CD4-positive, CD25-positive, alpha-beta regulatory T cell (primary cell): Measurements from ENCODE around the gene MAN2A1. TPM values are rescaled to one million over a fixed set of nuclear protein-coding genes. Genes with fewer than 3 reads are reported as not detected.
A peak's percentile ranks its signal among the peaks of the same experiment; 100 is the strongest.

Source experiments
- ATAC-seq, 2 donors: fragments of 150-1000 bp; cut with Tn5 transposase; one replicate each; pipeline ENCODE4 v1.10.0; 2021; ENCODE audit warnings: low read depth in 2 of 2, moderate number of reproducible peaks in 2 of 2, moderate library complexity in 1 of 2
- DNase-seq, 3 donors: peaks; one replicate each; pipeline versions ENCODE4 v3.0.0 to v3.0.0-alpha.2; 2012 to 2022; ENCODE audit warnings: mixed read lengths in 1 of 3
- H3K27ac ChIP-seq: one replicate; pipeline ENCODE4 v1.7.0; 2013; ENCODE audit warnings: mild to moderate bottlenecking, low read length; ENCODE audit not compliant: insufficient read depth, poor library complexity, severe bottlenecking
- H3K27me3 ChIP-seq: one replicate; pipeline ENCODE4 v1.7.0; 2013; ENCODE audit warnings: low read length; ENCODE audit not compliant: control insufficient read depth, insufficient read depth
- H3K36me3 ChIP-seq: one replicate; pipeline ENCODE4 v1.7.0; 2013; ENCODE audit warnings: mild to moderate bottlenecking, low read length, moderate library complexity; ENCODE audit not compliant: control insufficient read depth, insufficient read depth
- H3K4me1 ChIP-seq: 2 replicates; pipeline ENCODE4 v1.7.0; 2013; ENCODE audit warnings: mild to moderate bottlenecking, low read length; ENCODE audit not compliant: insufficient read depth, control insufficient read depth, poor library complexity, severe bottlenecking
- H3K4me3 ChIP-seq: one replicate; pipeline ENCODE4 v1.7.0; 2013; ENCODE audit warnings: low read depth, mild to moderate bottlenecking, low read length, moderate library complexity
- H3K9me3 ChIP-seq, 2 experiments: 1 replicate in 1 of 2; 2 replicates in 1 of 2; pipeline ENCODE4 v1.7.0; 2013; ENCODE audit warnings: low read length in 2 of 2, mild to moderate bottlenecking in 1 of 2, moderate library complexity in 1 of 2; ENCODE audit not compliant: control insufficient read depth in 2 of 2
- H3K27ac Mint-ChIP-seq, 3 donors: one replicate each; pipeline ENCODE4 v1.8.0; 2020 to 2022; ENCODE audit warnings: mild to moderate bottlenecking in 3 of 3, mixed read lengths in 3 of 3, moderate library complexity in 2 of 3
- H3K27me3 Mint-ChIP-seq: one replicate; pipeline ENCODE4 v1.8.0; 2022; ENCODE audit warnings: mild to moderate bottlenecking, mixed read lengths
- H3K36me3 Mint-ChIP-seq: one replicate; pipeline ENCODE4 v1.8.0; 2020; ENCODE audit warnings: mixed read lengths
- H3K4me1 Mint-ChIP-seq, 4 donors: one replicate each; pipeline ENCODE4 v1.8.0; 2020 to 2022; ENCODE audit warnings: mixed read lengths in 4 of 4, mild to moderate bottlenecking in 1 of 4
- H3K4me3 Mint-ChIP-seq, 4 donors: one replicate each; pipeline ENCODE4 v1.8.0; 2020 to 2022; ENCODE audit warnings: mild to moderate bottlenecking in 4 of 4, mixed read lengths in 4 of 4, moderate library complexity in 3 of 4
- H3K9me3 Mint-ChIP-seq, 7 donors: one replicate each; pipeline ENCODE4 v1.8.0; 2020 to 2022; ENCODE audit warnings: mixed read lengths in 7 of 7, mild to moderate bottlenecking in 3 of 7, moderate library complexity in 2 of 7
- polyA plus RNA-seq, 4 donors: library from polyadenylated mRNA; unstranded; fragments of 300-500 nt; fragmentation: Illumina TruSeq; gene quantifications; one replicate each; pipeline ENCODE4 v1.2.3, GENCODE V29; 2021
- total RNA-seq: library from RNA; stranded (reverse); gene quantifications from one replicate; pipeline ENCODE4 v1.2.3, GENCODE V29; 2022

Gene MAN2A1
- total and polyA plus RNA-seq, 5 donors from 2014 or later: 20.7 to 71.5 (median 21.3) TPM

- no peak overlapping the region for H3K4me3 ChIP-seq
- no peaks in the 10 kb centered on the region for H3K36me3 Mint-ChIP-seq
- no peak overlapping the region for H3K27ac Mint-ChIP-seq
- peaks cover 6% of the 10 kb centered on the region for H3K4me1 ChIP-seq
- no peaks in the 10 kb centered on the region for H3K36me3 ChIP-seq
- no peak overlapping the region for H3K27ac ChIP-seq
- DNase-seq (no peak), ATAC-seq (no peak)
- H3K4me3 Mint-ChIP-seq: no peak overlapping the region
- peaks cover 0 to 2% (median 0%) of the 10 kb centered on the region in 7 donors for H3K9me3 Mint-ChIP-seq
- no peaks in the 10 kb centered on the region for H3K9me3 ChIP-seq
- H3K27me3 ChIP-seq: peaks cover under 1% of the 10 kb centered on the region
- H3K4me1 Mint-ChIP-seq: peaks cover 0 to 10% (median 6%) of the 10 kb centered on the region in 4 donors
- peaks cover 12% of the 10 kb centered on the region for H3K27me3 Mint-ChIP-seq
Measured at GRCh38 chr5:109653042-109653441, 36.7 kb upstream of the MAN2A1 start.

DNA sequence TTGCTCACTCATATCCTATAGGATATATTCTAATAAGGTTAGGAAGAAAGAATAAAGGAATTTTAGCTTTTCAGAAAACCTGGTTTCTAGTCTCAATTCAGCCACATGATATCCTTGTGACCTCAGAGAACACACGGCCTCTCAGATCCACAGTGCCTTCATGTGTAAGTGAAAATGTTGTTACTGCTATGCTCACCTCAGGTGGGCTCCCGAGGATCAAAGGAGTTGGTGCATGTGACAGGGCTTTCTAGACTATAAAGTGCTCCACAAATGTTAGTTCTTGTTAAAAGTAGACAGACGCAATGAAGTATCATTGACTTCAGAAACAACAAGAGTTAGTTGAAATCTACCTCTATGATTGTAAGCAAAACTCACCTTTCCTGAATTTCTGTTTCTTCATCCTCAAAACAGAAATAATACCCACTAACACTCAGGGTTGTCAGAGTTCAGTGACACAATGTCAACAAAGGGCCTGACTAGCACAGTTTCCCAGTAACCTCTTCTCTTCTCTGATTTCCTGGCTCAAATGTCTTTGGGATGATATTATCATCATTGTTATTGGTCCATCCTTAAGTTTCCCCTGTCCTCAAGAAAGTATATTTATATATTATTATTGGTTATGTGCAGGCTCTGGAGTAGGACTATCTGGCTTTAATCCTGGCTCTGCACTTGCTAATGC is 36.0 kb upstream of the MAN2A1 start:
- Histone ChIP-seq H3K4me3 (no peak overlapping the region), H3K9me3 (no peaks in the 10 kb centered on the region), H3K4me1 (peaks cover 6% of the 10 kb centered on the region), H3K27me3 (peaks cover 4% of the 10 kb centered on the region), H3K36me3 (no peaks in the 10 kb centered on the region), H3K27ac (no peak overlapping the region)
- Mint-ChIP-seq H3K9me3 (peaks cover 0 to 2% (median 0%) of the 10 kb centered on the region in 7 donors), H3K36me3 (no peaks in the 10 kb centered on the region), H3K4me3 (no peak overlapping the region), H3K27ac (no peak overlapping the region), H3K4me1 (peaks cover 0 to 10% (median 6%) of the 10 kb centered on the region in 4 donors), H3K27me3 (peaks cover 12% of the 10 kb centered on the region)
- ATAC-seq (no peak), DNase-seq (no peak)

- Mint-ChIP-seq H3K4me3 (no peak overlapping the region), H3K27ac (no peak overlapping the region), H3K27me3 (peaks cover 16% of the 10 kb centered on the region), H3K9me3 (peaks cover 0 to 2% (median 0%) of the 10 kb centered on the region in 7 donors), H3K36me3 (no peaks in the 10 kb centered on the region), H3K4me1 (peaks cover 0 to 10% (median 6%) of the 10 kb centered on the region in 4 donors)
- Histone ChIP-seq H3K4me1 (peaks cover 6% of the 10 kb centered on the region), H3K27me3 (peaks cover 4% of the 10 kb centered on the region), H3K9me3 (no peaks in the 10 kb centered on the region), H3K27ac (no peak overlapping the region), H3K4me3 (no peak overlapping the region), H3K36me3 (no peaks in the 10 kb centered on the region)
- DNase-seq (no peak), ATAC-seq (no peak)
Measured at GRCh38 chr5:109654455-109654854, 35.3 kb upstream of the MAN2A1 start.

DNA sequence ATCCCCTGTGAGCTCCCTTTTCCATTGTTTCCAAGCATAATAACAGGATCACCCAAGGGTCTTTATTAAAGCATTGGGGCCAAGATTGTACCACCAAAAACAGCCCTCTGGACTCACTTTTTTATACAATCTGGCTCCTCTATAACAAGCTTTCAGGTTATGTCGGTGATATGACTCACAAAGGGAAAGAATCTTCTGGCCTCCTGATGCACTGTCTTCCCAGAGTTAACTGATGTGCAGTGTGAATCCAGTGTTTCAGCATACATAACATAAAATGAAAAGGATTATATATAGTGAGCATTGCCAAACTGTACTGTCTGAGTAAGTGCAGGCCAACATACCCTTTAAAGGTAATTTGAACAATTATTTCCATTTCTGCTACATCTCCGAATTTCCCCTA is 33.9 kb upstream of the MAN2A1 start:
- peaks cover 0 to 6% (median 0%) of the 10 kb centered on the region in 7 donors for H3K9me3 Mint-ChIP-seq

DNA sequence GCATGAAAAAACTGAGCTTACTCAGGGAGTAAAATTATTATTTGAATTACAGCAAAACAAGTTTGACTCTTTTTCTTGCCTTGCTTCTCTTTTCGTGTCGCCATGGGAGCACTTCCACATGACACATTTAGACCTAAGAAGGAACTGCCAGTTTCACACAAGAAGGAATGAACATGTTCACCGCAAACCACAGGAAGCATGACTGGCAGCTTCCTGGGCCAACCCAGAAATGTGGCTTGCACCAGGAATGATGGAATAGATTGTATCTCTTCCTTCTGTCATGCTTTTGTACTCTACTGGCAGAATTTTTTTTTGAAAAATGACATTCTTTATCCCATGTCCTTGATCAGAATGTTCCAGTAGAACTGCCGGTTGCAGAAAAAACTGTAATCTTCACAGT is 32.9 kb upstream of the MAN2A1 start:
- no peaks in the 10 kb centered on the region for H3K36me3 ChIP-seq
- Mint-ChIP-seq H3K9me3 (peaks cover 0 to 6% (median 0%) of the 10 kb centered on the region in 7 donors), H3K4me1 (peaks cover 0 to 10% (median 6%) of the 10 kb centered on the region in 4 donors), H3K27me3 (peaks cover 21% of the 10 kb centered on the region), H3K27ac (peak overlapping the region in 1 of 3 donors; percentile 18), H3K4me3 (no peak overlapping the region), H3K36me3 (no peaks in the 10 kb centered on the region)
- DNase-seq: peak; percentile 1 to 56 (median 6)
- H3K4me1 ChIP-seq: peaks cover 6% of the 10 kb centered on the region
- ATAC-seq: peak in 1 of 2 donors; percentile 25
- H3K27ac ChIP-seq: no peak overlapping the region
- H3K27me3 ChIP-seq: peaks cover 6% of the 10 kb centered on the region
- no peak overlapping the region for H3K4me3 ChIP-seq
- H3K9me3 ChIP-seq: no peaks in the 10 kb centered on the region

More for the DNA sequence above, 33.9 kb upstream of the MAN2A1 start:
- ATAC-seq: no peak
- no peaks in the 10 kb centered on the region for H3K36me3 Mint-ChIP-seq
- Histone ChIP-seq H3K4me3 (no peak overlapping the region), H3K27me3 (peaks cover 4% of the 10 kb centered on the region), H3K27ac (no peak overlapping the region), H3K36me3 (no peaks in the 10 kb centered on the region), H3K4me1 (peaks cover 6% of the 10 kb centered on the region), H3K9me3 (no peaks in the 10 kb centered on the region)
- H3K27me3 Mint-ChIP-seq: peaks cover 17% of the 10 kb centered on the region
- H3K27ac Mint-ChIP-seq: no peak overlapping the region
- peaks cover 0 to 10% (median 6%) of the 10 kb centered on the region in 4 donors for H3K4me1 Mint-ChIP-seq
- H3K4me3 Mint-ChIP-seq: no peak overlapping the region
- no peak for DNase-seq

- H3K4me3 Mint-ChIP-seq: no peak overlapping the region
- no peak overlapping the region for H3K4me3 ChIP-seq
- H3K36me3 Mint-ChIP-seq: no peaks in the 10 kb centered on the region
Measured at GRCh38 chr5:109659901-109660300, 29.8 kb upstream of the MAN2A1 start.

GRCh38 chr5:109660301-109660700 is 29.4 kb upstream of the MAN2A1 start:
- Histone ChIP-seq H3K9me3 (no peaks in the 10 kb centered on the region), H3K27ac (no peak overlapping the region), H3K36me3 (no peaks in the 10 kb centered on the region), H3K27me3 (peaks cover 7% of the 10 kb centered on the region), H3K4me1 (peaks cover 6% of the 10 kb centered on the region), H3K4me3 (no peak overlapping the region)
- H3K27me3 Mint-ChIP-seq: peaks cover 17% of the 10 kb centered on the region
- ATAC-seq (no peak), DNase-seq (no peak)
- no peaks in the 10 kb centered on the region for H3K36me3 Mint-ChIP-seq
- H3K4me3 Mint-ChIP-seq: no peak overlapping the region
- H3K9me3 Mint-ChIP-seq: peaks cover 0 to 6% (median 0%) of the 10 kb centered on the region in 7 donors
- H3K4me1 Mint-ChIP-seq: peaks cover 0 to 10% (median 6%) of the 10 kb centered on the region in 4 donors
- no peak overlapping the region for H3K27ac Mint-ChIP-seq

More at GRCh38 chr5:109659901-109660300, 29.8 kb upstream of the MAN2A1 start:
- Mint-ChIP-seq H3K4me1 (peaks cover 0 to 10% (median 6%) of the 10 kb centered on the region in 4 donors), H3K9me3 (peaks cover 0 to 6% (median 0%) of the 10 kb centered on the region in 7 donors), H3K27me3 (peaks cover 17% of the 10 kb centered on the region), H3K27ac (no peak overlapping the region)
- Histone ChIP-seq H3K9me3 (no peaks in the 10 kb centered on the region), H3K27me3 (peaks cover 7% of the 10 kb centered on the region), H3K27ac (no peak overlapping the region), H3K36me3 (no peaks in the 10 kb centered on the region), H3K4me1 (peaks cover 6% of the 10 kb centered on the region)
- no peak for ATAC-seq
- no peak for DNase-seq

DNA sequence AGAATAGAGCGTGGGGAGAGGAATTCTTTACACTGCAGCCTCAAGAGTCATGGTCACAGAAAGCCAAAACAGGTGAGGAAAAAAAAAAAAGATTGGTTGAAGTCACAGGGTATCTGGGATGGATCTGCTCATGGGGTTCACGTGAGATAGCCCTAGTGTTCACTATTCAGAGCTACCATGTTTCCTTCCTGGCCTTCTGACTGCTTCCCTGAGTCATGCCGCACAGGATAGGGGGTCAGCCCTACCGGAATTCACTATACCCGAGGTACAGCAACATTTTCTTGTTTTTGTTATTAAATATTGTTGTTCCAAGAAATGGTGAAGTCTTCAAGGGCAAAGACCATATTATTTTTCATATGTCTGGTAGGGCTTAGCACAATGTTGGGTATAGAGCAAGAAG is 21.5 kb upstream of the MAN2A1 start:
- H3K27me3 Mint-ChIP-seq: peaks cover 35% of the 10 kb centered on the region
- H3K9me3 Mint-ChIP-seq: peaks cover 0 to 2% (median 0%) of the 10 kb centered on the region in 7 donors
- Histone ChIP-seq H3K4me1 (no peaks in the 10 kb centered on the region), H3K27ac (no peak overlapping the region), H3K4me3 (no peak overlapping the region), H3K36me3 (no peaks in the 10 kb centered on the region), H3K27me3 (peaks cover 16% of the 10 kb centered on the region), H3K9me3 (no peaks in the 10 kb centered on the region)
- H3K4me3 Mint-ChIP-seq: no peak overlapping the region
- H3K27ac Mint-ChIP-seq: no peak overlapping the region
- DNase-seq (no peak), ATAC-seq (no peak)
- H3K4me1 Mint-ChIP-seq: no peaks in the 10 kb centered on the region
- H3K36me3 Mint-ChIP-seq: no peaks in the 10 kb centered on the region
